ENCODE measurements around the gene GPS1. TPM values are rescaled to one million over a fixed set of nuclear protein-coding genes. Genes with fewer than 3 reads are reported as not detected.

The GPS1 gene
- total and polyA plus RNA-seq, 9 of the 15 experiments (the other 6 are each of a cell fraction or from before 2014, with no cell fraction given), result 3.1 to 167 (median 69.9) TPM

GRCh38 chr17:82053130-82053529 lies 1.4 kb downstream of the GPS1 start:
- peak overlapping the region; percentile 80 to 97; a peak in 3 of 4 replicates for H3K9ac ChIP-seq (ENCODE audit: insufficient read depth in 1 of 2, low read depth in 2 of 2, low read length in 2 of 2)

More at GRCh38 chr17:82053130-82053529, 1.4 kb downstream of the GPS1 start:
- no peak overlapping the region for H2AFZ ChIP-seq (ENCODE audit: low read depth, low read length)
- no peak overlapping the region for H3K27ac ChIP-seq (ENCODE audit: extremely low read depth, low read depth, low read length)
- peaks cover 78% of the 10 kb centered on the region; the same call in 2 of the 3 replicates for H3K36me3 ChIP-seq (ENCODE audit: control insufficient read depth, insufficient read depth, low read length)
- peaks cover 6 to 92% of the 10 kb centered on the region in 2 experiments; a peak in 3 of 5 replicates for H3K4me1 ChIP-seq (replicated peaks in 1 of 2; ENCODE audit: control insufficient read depth in 2 of 2, insufficient read depth in 2 of 2, low read length in 2 of 2)
- in situ Hi-C loops (cut with MboI) (no loop called here), intact Hi-C loops (cut with micrococcal nuclease) (no loop called here)
- no peak for ATAC-seq
- H3K9me1 ChIP-seq (ENCODE audit: control insufficient read depth, insufficient read depth, low read length), result no peaks in the 10 kb centered on the region
- no peak for TF ChIP-seq CREB1 (IDR thresholded peaks at IDR 0.05)
- TF ChIP-seq CREB1 (CRISPR knock-in tag; IDR thresholded peaks at IDR 0.05), result no peak
- no peak for TF ChIP-seq SREBF1 (IDR thresholded peaks at IDR 0.05; ENCODE audit: borderline replicate concordance, low read depth, low read length)
- no peak for TF ChIP-seq COPS2 (conservative IDR thresholded peaks at IDR 0.05)
- no peak for TF ChIP-seq RAD21 (CRISPR knock-in tag; conservative IDR thresholded peaks at IDR 0.05 in 1 of 2, IDR thresholded peaks at IDR 0.05 in 1 of 2)
- no peak for TF ChIP-seq ATF3 (IDR thresholded peaks at IDR 0.05)
- TF ChIP-seq ATF3 (CRISPR knock-in tag; conservative IDR thresholded peaks at IDR 0.05), result no peak
- no peak for TF ChIP-seq TCFL5 (CRISPR knock-in tag; conservative IDR thresholded peaks at IDR 0.05)
- TF ChIP-seq PREB (CRISPR knock-in tag; IDR thresholded peaks at IDR 0.05), result no peak
- TF ChIP-seq MLLT1 (IDR thresholded peaks at IDR 0.05), result no peak
- no peak for TF ChIP-seq ZNF76 (CRISPR knock-in tag; IDR thresholded peaks at IDR 0.05; ENCODE audit: borderline replicate concordance)
- no peak for TF ChIP-seq RBM15 (IDR thresholded peaks at IDR 0.05; ENCODE audit: insufficient read depth, low read length)
- TF ChIP-seq MTA3 (IDR thresholded peaks at IDR 0.05; ENCODE audit: borderline replicate concordance), result no peak
- TF ChIP-seq ZNF431 (CRISPR knock-in tag; IDR thresholded peaks at IDR 0.05), result no peak
- TF ChIP-seq TBL1XR1 (IDR thresholded peaks at IDR 0.05; ENCODE audit: low read length in 2 of 2), result no peak
- ChIA-PET CTCF (ENCODE audit: low intra/inter-chr PET ratio) (no interaction called here), POLR2A (interaction anchor here (0.6 to 1.6 kb wide), 4 partner anchors 10 to 731 kb away, joined by 3 to 11 read pairs (median 4); partner anchors contain the start of gene DCXR)
- peak overlapping the region; percentile 88 for H3K4me2 ChIP-seq (ENCODE audit: insufficient read depth, low read length)
- WGBS (ENCODE audit: insufficient coverage, low coverage, missing lambda C conversion rate), result 85% methylated on average over 11 of the region's 19 CpGs
- 0 out of 2 replicates have a peak, but pooled peaks cover 11% of the 10 kb centered on the region for H4K20me1 ChIP-seq (replicated peaks; ENCODE audit: control insufficient read depth, insufficient read depth, low read length)
- BruUV-seq (replicated peaks), result TSS peak; percentile 36
- H3K79me2 ChIP-seq (ENCODE audit: control insufficient read depth, insufficient read depth, low read length), result peaks cover 28% of the 10 kb centered on the region
- H3K27me3 ChIP-seq (ENCODE audit: control insufficient read depth in 2 of 2, insufficient read depth in 2 of 2, low read length in 2 of 2), result no peaks in the 10 kb centered on the region
- no peak for DNase-seq (ENCODE audit: extremely low read depth in 1 of 4, low spot score in 3 of 4)
- H3K9me3 ChIP-seq (replicated peaks; ENCODE audit: control insufficient read depth, insufficient read depth, low read depth, low read length), result no peaks in the 10 kb centered on the region
- no peak for FAIRE-seq
- peak overlapping the region; percentile 98 for H3K4me3 ChIP-seq

Measured in K562 (cell line).